Loucy (cell line): ENCODE data around the gene LUZP1.
A peak's percentile ranks its signal among the peaks of the same experiment; 100 is the strongest.

ENCODE experiments used
- H2AFZ ChIP-seq: fragments of 200-600 bp; sonication (generic); 2 replicates; pipeline ENCODE4 v1.6.0; 2016; ENCODE audit warnings: antibody characterized with exemption, mild to moderate bottlenecking, low read length, moderate library complexity
- H3F3A ChIP-seq: fragments of 200-600 bp; 2 replicates; pipeline ENCODE4 v1.6.0; 2016; ENCODE audit warnings: antibody characterized with exemption, low read depth, mild to moderate bottlenecking
- H3K27me3 ChIP-seq: fragments of 200-600 bp; sonication (generic); 2 replicates; pipeline ENCODE4 v1.6.1; 2014; ENCODE audit warnings: low read length, mild to moderate bottlenecking; ENCODE audit not compliant: insufficient read depth, poor library complexity, severe bottlenecking
- H3K36me3 ChIP-seq: fragments of 200-600 bp; sonication (generic); 2 replicates; pipeline ENCODE4 v1.6.1; 2016; ENCODE audit warnings: low read length; ENCODE audit not compliant: insufficient read depth
- H3K4me1 ChIP-seq: fragments of 200-600 bp; sonication (generic); 2 replicates; pipeline ENCODE4 v1.5.1; 2014; ENCODE audit warnings: low read length, mild to moderate bottlenecking; ENCODE audit not compliant: insufficient read depth, poor library complexity, severe bottlenecking
- H3K4me2 ChIP-seq: fragments of 200-600 bp; sonication (generic); 2 replicates; pipeline ENCODE4 v1.6.0; 2014; ENCODE audit warnings: antibody characterized with exemption, low read length, low read depth, mild to moderate bottlenecking; ENCODE audit not compliant: poor library complexity, severe bottlenecking
- H3K4me3 ChIP-seq: fragments of 200-600 bp; sonication (generic); 2 replicates; pipeline ENCODE4 v1.5.1; 2014; ENCODE audit warnings: low read length, mild to moderate bottlenecking, mixed read lengths; ENCODE audit not compliant: poor library complexity, severe bottlenecking
- H3K79me2 ChIP-seq: fragments of 200-600 bp; sonication (generic); 2 replicates; pipeline ENCODE4 v1.6.1; 2014; ENCODE audit warnings: low read length; ENCODE audit not compliant: insufficient read depth
- H3K9ac ChIP-seq: fragments of 200-600 bp; sonication (generic); 2 replicates; pipeline ENCODE4 v1.6.0; 2014; ENCODE audit warnings: mild to moderate bottlenecking, low read depth, low read length, moderate library complexity; ENCODE audit not compliant: poor library complexity, severe bottlenecking
- H3K9me2 ChIP-seq: fragments of 200-600 bp; sonication (generic); replicated peaks from 2 replicates; pipeline ENCODE4 v1.6.1; 2016; ENCODE audit warnings: low read depth, low read length, mixed read lengths
- H3K9me3 ChIP-seq: fragments of 200-600 bp; sonication (generic); 2 replicates; pipeline ENCODE4 v1.6.1; 2014; ENCODE audit warnings: mild to moderate bottlenecking, antibody characterized with exemption, low read length, low read depth; ENCODE audit not compliant: insufficient read depth
- H4K20me1 ChIP-seq: fragments of 200-600 bp; sonication (generic); 2 replicates; pipeline ENCODE4 v1.6.0; 2014; ENCODE audit warnings: antibody characterized with exemption, low read length, mild to moderate bottlenecking; ENCODE audit not compliant: insufficient read depth, poor library complexity, severe bottlenecking
- CTCF ChIP-seq: fragments of 200-600 bp; sonication (generic); conservative IDR thresholded peaks from 2 replicates; pipeline ENCODE4 v1.5.1; 2014; ENCODE audit warnings: mild to moderate bottlenecking, antibody characterized with exemption, low read length
- EZH2phosphoT487 ChIP-seq: fragments of 200-600 bp; IDR thresholded peaks from 2 replicates; pipeline ENCODE4 v1.6.1; 2018; ENCODE audit warnings: antibody characterized with exemption, mild to moderate bottlenecking, moderate library complexity, borderline replicate concordance

Gene LUZP1

GRCh38 chr1:23171181-23171755 lies 2.6 kb upstream of the LUZP1 start:
- H3K27me3 ChIP-seq, result no peaks in the 10 kb centered on the region
- peaks cover 18% of the 10 kb centered on the region for H4K20me1 ChIP-seq
- H3K9ac ChIP-seq, result no peak overlapping the region
- H3K79me2 ChIP-seq, result peaks cover 19% of the 10 kb centered on the region
- no peaks in the 10 kb centered on the region for H3K9me2 ChIP-seq
- H3K4me2 ChIP-seq, result no peak overlapping the region
- no peak overlapping the region; the same call in 1 of the 2 replicates for H2AFZ ChIP-seq
- no peaks in the 10 kb centered on the region for H3K9me3 ChIP-seq
- peaks cover 31% of the 10 kb centered on the region for H3K4me1 ChIP-seq
- TF ChIP-seq EZH2phosphoT487, result no peak
- no peak for TF ChIP-seq CTCF
- no peak overlapping the region for H3K4me3 ChIP-seq
- H3F3A ChIP-seq, result no peaks in the 10 kb centered on the region
- no peaks in the 10 kb centered on the region for H3K36me3 ChIP-seq

GRCh38 chr1:23169727-23170335 lies 1.2 kb upstream of the LUZP1 start:
- peak overlapping the region; percentile 41 for H3K4me2 ChIP-seq
- TF ChIP-seq CTCF, result no peak
- TF ChIP-seq EZH2phosphoT487, result no peak
- no peaks in the 10 kb centered on the region for H3K9me3 ChIP-seq
- peaks cover 45% of the 10 kb centered on the region for H3K4me1 ChIP-seq
- no peak overlapping the region for H3K9ac ChIP-seq
- H3K9me2 ChIP-seq, result no peaks in the 10 kb centered on the region
- no peaks in the 10 kb centered on the region for H3K36me3 ChIP-seq
- peaks cover 32% of the 10 kb centered on the region for H4K20me1 ChIP-seq
- no peaks in the 10 kb centered on the region for H3K27me3 ChIP-seq
- peak overlapping the region; percentile 85 for H2AFZ ChIP-seq
- H3F3A ChIP-seq, result no peaks in the 10 kb centered on the region
- H3K79me2 ChIP-seq, result peaks cover 34% of the 10 kb centered on the region
- peak overlapping the region; percentile 20 for H3K4me3 ChIP-seq

DNA sequence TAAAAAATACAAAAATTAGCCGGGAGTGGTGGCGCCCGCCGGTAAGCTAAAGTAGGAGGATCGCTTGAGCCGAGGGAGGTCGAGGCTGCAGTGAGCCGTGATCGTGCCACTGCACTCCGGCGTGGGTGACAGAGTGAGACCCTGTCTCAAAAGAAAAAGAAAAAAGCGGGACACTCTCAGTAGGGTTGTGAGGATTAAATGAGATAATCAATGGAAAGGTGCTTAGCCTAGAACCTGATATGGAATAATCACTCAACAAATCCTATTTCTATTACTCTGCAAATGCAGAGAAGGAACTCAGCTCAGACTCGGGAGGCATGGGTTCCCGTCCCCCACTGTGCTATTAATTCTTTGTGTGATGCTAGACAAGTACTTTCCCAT lies 529 bp upstream of the LUZP1 start:
- H3K27me3 ChIP-seq, result no peaks in the 10 kb centered on the region
- H3K9me3 ChIP-seq, result no peaks in the 10 kb centered on the region
- TF ChIP-seq EZH2phosphoT487, result no peak
- TF ChIP-seq CTCF, result no peak
- no peaks in the 10 kb centered on the region for H3K36me3 ChIP-seq
- no peak overlapping the region for H3K9ac ChIP-seq
- H3K4me2 ChIP-seq, result peak overlapping the region; percentile 41
- peak overlapping the region; percentile 20 for H3K4me3 ChIP-seq
- H3F3A ChIP-seq, result no peaks in the 10 kb centered on the region
- H2AFZ ChIP-seq, result peak overlapping the region; percentile 85; the same call in 1 of the 2 replicates
- no peaks in the 10 kb centered on the region for H3K9me2 ChIP-seq
- peaks cover 40% of the 10 kb centered on the region for H3K79me2 ChIP-seq
- peaks cover 39% of the 10 kb centered on the region for H4K20me1 ChIP-seq
- H3K4me1 ChIP-seq, result peaks cover 50% of the 10 kb centered on the region
